Heart left ventricle (tissue), 16 donors: ENCODE data around the gene IFT122. TPM values are rescaled to one million over a fixed set of nuclear protein-coding genes. Genes with fewer than 3 reads are reported as not detected.

Experiments
- ATAC-seq, 4 donors: fragments of 200-7000 bp; cut with Tn5 transposase; one replicate each; pipeline ENCODE4 v1.9.1; 2020 to 2022; ENCODE audit warnings: moderate library complexity in 4 of 4, mild to moderate bottlenecking in 3 of 4, moderate number of reproducible peaks in 1 of 4
- DNase-seq, 5 donors: peaks; one replicate each; pipeline ENCODE4 v3.0.0-alpha.2; 2020
- H3K27ac ChIP-seq, 12 donors: fragments of 200-600 bp; sonication (generic) in 4 of 12; one replicate each; pipeline versions ENCODE4 v1.5.0 to v1.8.0; 2016 to 2022; ENCODE audit warnings: mild to moderate bottlenecking in 2 of 12
- H3K27me3 ChIP-seq, 9 donors: fragments of 200-600 bp; sonication (generic) in 2 of 9; one replicate each; pipeline versions ENCODE4 v1.5.1 to v1.8.0; 2016 to 2022; ENCODE audit warnings: mild to moderate bottlenecking in 3 of 9
- H3K36me3 ChIP-seq, 9 donors: fragments of 200-600 bp; sonication (generic) in 2 of 9; one replicate each; pipeline versions ENCODE4 v1.5.0 to v1.8.0; 2018 to 2022; ENCODE audit warnings: mild to moderate bottlenecking in 2 of 9
- H3K4me1 ChIP-seq, 12 donors: fragments of 200-600 bp; sonication (generic) in 4 of 12; one replicate each; pipeline versions ENCODE4 v1.5.0 to v1.8.0; 2016 to 2022; ENCODE audit warnings: mild to moderate bottlenecking in 3 of 12
- H3K4me3 ChIP-seq, 12 donors: fragments of 200-600 bp; sonication (generic) in 4 of 12; one replicate each; pipeline versions ENCODE4 v1.5.0 to v1.8.0; 2017 to 2022; ENCODE audit warnings: mild to moderate bottlenecking in 9 of 12, moderate library complexity in 4 of 12
- H3K9me3 ChIP-seq, 12 donors: fragments of 200-600 bp; sonication (generic) in 4 of 12; one replicate each; pipeline versions ENCODE4 v1.5.0 to v1.8.0; 2016 to 2022; ENCODE audit warnings: mild to moderate bottlenecking in 1 of 12
- CTCF ChIP-seq, 12 donors: fragments of 200-600 bp; sonication (generic) in 4 of 12; IDR thresholded peaks; one replicate each; pipeline versions ENCODE4 v1.5.0 to v1.8.0; 2018 to 2022; ENCODE audit warnings: antibody characterized with exemption in 12 of 12, mild to moderate bottlenecking in 5 of 12
- POLR2A ChIP-seq, 2 donors: fragments of 450-650 bp; IDR thresholded peaks; one replicate each; pipeline ENCODE4 v1.6.1; 2017; ENCODE audit warnings: antibody characterized with exemption in 2 of 2, mild to moderate bottlenecking in 2 of 2, moderate library complexity in 2 of 2
- WGBS, 4 donors: extraction: QIAGEN DNeasy Blood & Tissue Kit in 2 of 4; methylation state at CpG; one replicate each; pipeline versions ENCODE4 v1.1.5 to v1.1.7; 2013 to 2018; 5-methylcytosine and 5-hydroxymethylcytosine counted together
- intact Hi-C, 10 donors: fragments of 100-400 bp; cut with DNase I; formaldehyde crosslinking; loops; one replicate each; pipeline versions ENCODE4 v1.11.1 to v1.14.2; 2022
- polyA plus RNA-seq, 2 donors: library from polyadenylated mRNA; stranded (reverse); fragments of 200-250 nt; gene quantifications; one replicate each; pipeline ENCODE4 v1.2.3, GENCODE V29; 2013
- total RNA-seq, 9 donors: library from RNA; depleted of rRNA in 2 of 9; stranded (reverse); fragments of >200 nt in 2 of 9; fragmentation: NEBNext Ultra II Directional in 3 of 9; extraction: Animal tissue kit (Norgen Biotek cat#: 25700) in 3 of 9; gene quantifications; one replicate each; pipeline versions ENCODE4 v1.1.0 to v1.2.4, GENCODE V29; 2016 to 2023
- donor health status: ischemic (EF 13 %, LVEDD 7.1; RV severe dilation, severe dysfunction).
- donor health status: healthy with polysubstance abuse.
- donor health status: DM: no; HTN: yes; CAD: no.
- donor health status: DM: no; HTN: no; CAD: no.
- donor health status: ischemic (EF 25% LVEDD 6.9; RV normal size, moderate dysfunction).
- donor health status: ischemic (EF 25% LVEDD 5.7; RV mildly dilated, moderate dysfunction).
- donor health status: healthy.
- donor health status: DM: yes; HTN: yes; CAD: no.
- donor health status: ischemic (EF 35%, LVEDD 5.7; RV mildly dilated, moderate dysfunction).
- donor health status: nonischemic (EF 11% LVEDD 7.7; RV severe dilation, severe dysfunction).
- donor health status: DM: yes; HTN: yes; CAD: no.
- donor health status: PGD.
- donor health status: ischemic (EF 29% LVEDD 5.4; RV normal size, mild dysfunction).
- donor health status: nonischemic (EF 23%, LVEDD 6.1; RV moderate dilation, normal function).

The IFT122 gene
- total and polyA plus RNA-seq, 11 donors: 7.2 to 34.2 (median 16.6) TPM

GRCh38 chr3:129560269-129560787 lies 120.3 kb downstream of the IFT122 start:
- no peak for ATAC-seq
- Histone ChIP-seq H3K27me3 (no peaks in the 10 kb centered on the region), H3K4me3 (peak overlapping the region in 1 of 12 donors; percentile 8), H3K4me1 (peaks cover 19 to 99% (median 76%) of the 10 kb centered on the region in 12 donors), H3K36me3 (peaks cover 0 to 99% (median 72%) of the 10 kb centered on the region in 9 donors), H3K9me3 (no peaks in the 10 kb centered on the region), H3K27ac (peak overlapping the region; percentile 74 to 90 (median 80))
- intact Hi-C loops: loop anchor here in 8 of 10 donors (5.0 kb wide), 5 partner anchors 37 to 68 kb away; partner anchors contain the start of gene PLXND1 (in 1 of the 8)
- TF ChIP-seq CTCF (IDR thresholded peaks at IDR 0.05): no peak
- no peak for TF ChIP-seq POLR2A (IDR thresholded peaks at IDR 0.05)
- WGBS, 4 donors: 48 to 73% (median 69%) methylated on average over 8 to 16 of the region's 16 CpGs
- peak; percentile 53 to 77 (median 66) for DNase-seq

GRCh38 chr3:129560911-129561594 lies 121.0 kb downstream of the IFT122 start:
- H3K4me1 ChIP-seq: peaks cover 19 to 97% (median 71%) of the 10 kb centered on the region in 12 donors
- TF ChIP-seq POLR2A (IDR thresholded peaks at IDR 0.05): no peak
- no peak for TF ChIP-seq CTCF (IDR thresholded peaks at IDR 0.05)
- DNase-seq (peak; percentile 86 to 94 (median 89)), ATAC-seq (peak; percentile 73 to 88 (median 81))
- intact Hi-C loops: loop anchor here in 8 of 10 donors (5.0 kb wide), 5 partner anchors 36 to 69 kb away; partner anchors contain the start of gene PLXND1 (in 1 of the 8)
- no peaks in the 10 kb centered on the region for H3K27me3 ChIP-seq
- peaks cover 0 to 99% (median 76%) of the 10 kb centered on the region in 9 donors for H3K36me3 ChIP-seq
- no peaks in the 10 kb centered on the region for H3K9me3 ChIP-seq
- WGBS, 4 donors: 21 to 35% (median 24%) methylated on average over 15 to 18 of the region's 18 CpGs
- peak overlapping the region; percentile 74 to 90 (median 80) for H3K27ac ChIP-seq
- peak overlapping the region in 2 of 12 donors; percentile 1 to 8 for H3K4me3 ChIP-seq

- Histone ChIP-seq H3K4me1 (peaks cover 19 to 97% (median 70%) of the 10 kb centered on the region in 12 donors), H3K9me3 (no peaks in the 10 kb centered on the region), H3K27ac (peak overlapping the region; percentile 74 to 90 (median 80)), H3K27me3 (no peaks in the 10 kb centered on the region), H3K36me3 (peaks cover 0 to 99% (median 76%) of the 10 kb centered on the region in 9 donors), H3K4me3 (no peak overlapping the region)
- ATAC-seq (no peak), DNase-seq (peak in 1 of 5 donors; percentile 16)
- WGBS, 4 donors: 68 to 75% (median 71%) methylated on average over 14 to 18 of the region's 18 CpGs
- intact Hi-C loops: loop anchor here in 8 of 10 donors (5.0 kb wide), 5 partner anchors 36 to 69 kb away; partner anchors contain the start of gene PLXND1 (in 1 of the 8)
- TF ChIP-seq CTCF (IDR thresholded peaks at IDR 0.05) (no peak), POLR2A (IDR thresholded peaks at IDR 0.05) (no peak)
Observed at GRCh38 chr3:129561619-129562248, 121.7 kb downstream of the IFT122 start.
